Measurements from ENCODE around the gene PCDHGA9.
"Not testable (repeated sequence)": the region's sequence is repeated elsewhere in the genome, so short reads cannot be mapped to it uniquely, and the experiment has no call there.

Gene PCDHGA9

GRCh38 chr5:141384471-141385267, 17.9 kb upstream of the PCDHGA9 start:
- no peak for DNase-seq

GRCh38 chr5:141387557-141388311, 14.8 kb upstream of the PCDHGA9 start, which contains the start of gene PCDHGB4:
Gene PCDHGB4 (plus strand): TSS chr5:141387698. CDS start chr5:141387885, 187 bp downstream.
- DNase-seq, result not testable (repeated sequence)

GRCh38 chr5:141388661-141389060, 13.9 kb upstream of the PCDHGA9 start:
- DNase-seq, result no peak

GRCh38 chr5:141389153-141390042, 13.2 kb upstream of the PCDHGA9 start:
- DNase-seq, result no peak

GRCh38 chr5:141392429-141393198, 10.0 kb upstream of the PCDHGA9 start, which contains the start of gene PCDHGA8:
Gene PCDHGA8 (plus strand): TSS chr5:141392633. CDS start chr5:141392814, 181 bp downstream.
- DNase-seq, result no peak

GRCh38 chr5:141393267-141393666, 9.3 kb upstream of the PCDHGA9 start:
- no peak for DNase-seq

GRCh38 chr5:141394401-141395187, 8.0 kb upstream of the PCDHGA9 start:
- DNase-seq, result not testable (repeated sequence)

GRCh38 chr5:141397756-141398551, 4.6 kb upstream of the PCDHGA9 start, which contains the start of gene PCDHGB5:
Gene PCDHGB5 (plus strand): TSS chr5:141397947. CDS start chr5:141398128, 181 bp downstream.
- DNase-seq, result peak; percentile 45

GRCh38 chr5:141398608-141399007, 4.0 kb upstream of the PCDHGA9 start:
- no peak for DNase-seq

GRCh38 chr5:141399555-141400258, 2.9 kb upstream of the PCDHGA9 start:
- no peak for DNase-seq

- no peak for DNase-seq
Observed at GRCh38 chr5:141403387-141403786, 809 bp downstream of the PCDHGA9 start.

GRCh38 chr5:141407790-141408505, 5.4 kb downstream of the PCDHGA9 start, which contains the start of gene PCDHGB6:
Gene PCDHGB6 (plus strand): TSS chr5:141408021. CDS start chr5:141408203, 182 bp downstream.
- peak; percentile 47 for DNase-seq

- DNase-seq, result no peak
Observed at GRCh38 chr5:141409598-141410306, 7.2 kb downstream of the PCDHGA9 start.

- no peak for DNase-seq
Observed at GRCh38 chr5:141411575-141411974, 9.0 kb downstream of the PCDHGA9 start.

GRCh38 chr5:141412854-141413539, 10.4 kb downstream of the PCDHGA9 start, which contains the start of gene PCDHGA10:
Gene PCDHGA10 (plus strand): TSS chr5:141412987. CDS start chr5:141413176, 189 bp downstream.
- DNase-seq, result peak; percentile 62

- DNase-seq, result no peak
Observed at GRCh38 chr5:141413540-141414069, 11.0 kb downstream of the PCDHGA9 start.

Data from activated naive CD4-positive, alpha-beta T cell treated with anti-CD3 and anti-CD28 coated beads, Interleukin-2, amount 50 U/mL, for 16 hours (primary cell).